ENCODE measurements around the gene SALL3. TPM values are rescaled to one million over a fixed set of nuclear protein-coding genes. Genes with fewer than 3 reads are reported as not detected.
A peak's percentile ranks its signal among the peaks of the same experiment; 100 is the strongest.

SALL3 gene
- total RNA-seq, 1 donor from 2014 or later = 0.36 TPM

- no peak for TF ChIP-seq CTCF (IDR thresholded peaks at IDR 0.05; ENCODE audit: borderline replicate concordance)
- Histone ChIP-seq H3K4me3 (peak overlapping the region; percentile 45), H3K36me3 (no peaks in the 10 kb centered on the region), H3K27me3 (ENCODE audit: low read depth) (peaks cover 96% of the 10 kb centered on the region), H3K9me3 (replicated peaks) (no peaks in the 10 kb centered on the region), H3K4me1 (peaks cover 26% of the 10 kb centered on the region), H3K27ac (replicated peaks) (no peak overlapping the region)
- intact Hi-C loops (cut with micrococcal nuclease) = no loop called here
- no peak for DNase-seq
These were observed 425 bp upstream of the SALL3 start for GRCh38 chr18:78979056-78979729.

- H3K27me3 ChIP-seq (ENCODE audit: low read depth) = peaks cover 96% of the 10 kb centered on the region
- no peak for TF ChIP-seq CTCF (IDR thresholded peaks at IDR 0.05; ENCODE audit: borderline replicate concordance)
- peaks cover 22% of the 10 kb centered on the region for H3K4me1 ChIP-seq
- no peak overlapping the region for H3K27ac ChIP-seq (replicated peaks)
- no peak for DNase-seq
- no peaks in the 10 kb centered on the region for H3K36me3 ChIP-seq
- H3K4me3 ChIP-seq = peak overlapping the region; percentile 52
- intact Hi-C loops (cut with micrococcal nuclease) = no loop called here
- H3K9me3 ChIP-seq (replicated peaks) = no peaks in the 10 kb centered on the region
These were observed 707 bp downstream of the SALL3 start for GRCh38 chr18:78980279-78980771.

- intact Hi-C loops (cut with micrococcal nuclease) = no loop called here
- peaks cover 96% of the 10 kb centered on the region for H3K27me3 ChIP-seq (ENCODE audit: low read depth)
- TF ChIP-seq CTCF (IDR thresholded peaks at IDR 0.05; ENCODE audit: borderline replicate concordance) = no peak
These were observed 1.3 kb downstream of the SALL3 start for GRCh38 chr18:78980777-78981380.

GRCh38 chr18:78981394-78981831 is 1.8 kb downstream of the SALL3 start:
- H3K4me1 ChIP-seq = peaks cover 22% of the 10 kb centered on the region
- no peaks in the 10 kb centered on the region for H3K9me3 ChIP-seq (replicated peaks)
- H3K27ac ChIP-seq (replicated peaks) = no peak overlapping the region
- TF ChIP-seq CTCF (IDR thresholded peaks at IDR 0.05; ENCODE audit: borderline replicate concordance) = no peak
- no peak for DNase-seq
- H3K36me3 ChIP-seq = no peaks in the 10 kb centered on the region
- intact Hi-C loops (cut with micrococcal nuclease) = no loop called here
- peaks cover 96% of the 10 kb centered on the region for H3K27me3 ChIP-seq (ENCODE audit: low read depth)
- peak overlapping the region; percentile 52 for H3K4me3 ChIP-seq

More at GRCh38 chr18:78980777-78981380, 1.3 kb downstream of the SALL3 start:
- no peak overlapping the region for H3K27ac ChIP-seq (replicated peaks)
- H3K4me1 ChIP-seq = peaks cover 22% of the 10 kb centered on the region
- no peaks in the 10 kb centered on the region for H3K36me3 ChIP-seq
- no peak for DNase-seq
- H3K9me3 ChIP-seq (replicated peaks) = no peaks in the 10 kb centered on the region
- peak overlapping the region; percentile 52 for H3K4me3 ChIP-seq

- intact Hi-C loops (cut with micrococcal nuclease) = no loop called here
- Histone ChIP-seq H3K36me3 (no peaks in the 10 kb centered on the region), H3K27ac (replicated peaks) (no peak overlapping the region), H3K4me3 (no peak overlapping the region), H3K27me3 (ENCODE audit: low read depth) (peaks cover 96% of the 10 kb centered on the region), H3K4me1 (peaks cover 22% of the 10 kb centered on the region), H3K9me3 (replicated peaks) (no peaks in the 10 kb centered on the region)
- DNase-seq = no peak
- no peak for TF ChIP-seq CTCF (IDR thresholded peaks at IDR 0.05; ENCODE audit: borderline replicate concordance)
These were observed 2.5 kb downstream of the SALL3 start for GRCh38 chr18:78981989-78982620.

Data from left ventricle myocardium inferior (tissue), 1 donor.